HG02610 (cell line): ENCODE data around the gene USP47.
A peak's percentile ranks its signal among the peaks of the same experiment; 100 is the strongest.

Experiments used
- ATAC-seq: cut with Tn5 transposase; IDR thresholded peaks from one replicate; pipeline ENCODE4 v1.9.1; 2021; ENCODE audit warnings: mild to moderate bottlenecking, moderate library complexity; ENCODE audit not compliant: unreplicated experiment

USP47 gene

DNA sequence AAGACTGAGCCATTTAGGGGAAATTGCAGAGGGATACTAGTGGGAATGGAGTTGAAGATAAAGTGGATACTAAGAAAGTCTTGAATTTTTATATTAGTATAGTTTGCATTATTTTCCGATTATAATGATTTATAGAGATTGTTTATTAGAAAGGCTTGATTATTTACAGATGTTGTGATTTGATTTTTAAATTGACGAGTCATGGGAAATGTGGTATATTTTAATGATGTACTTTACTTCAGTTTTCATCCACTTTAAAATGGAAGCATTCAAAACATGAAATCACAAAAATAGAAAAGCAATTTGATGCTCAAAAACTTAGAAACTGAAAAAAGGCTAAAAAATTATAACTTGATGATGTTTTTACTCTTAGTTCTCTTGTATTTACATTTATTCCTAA, 21.2 kb downstream of the USP47 start:
- no peak for ATAC-seq

- ATAC-seq: no peak
These were observed 22.6 kb downstream of the USP47 start for GRCh38 chr11:11864332-11864731.

GRCh38 chr11:11864803-11865202, 23.0 kb downstream of the USP47 start:
- ATAC-seq: no peak

- ATAC-seq: no peak
These were observed 23.7 kb downstream of the USP47 start for GRCh38 chr11:11865449-11865848.

DNA sequence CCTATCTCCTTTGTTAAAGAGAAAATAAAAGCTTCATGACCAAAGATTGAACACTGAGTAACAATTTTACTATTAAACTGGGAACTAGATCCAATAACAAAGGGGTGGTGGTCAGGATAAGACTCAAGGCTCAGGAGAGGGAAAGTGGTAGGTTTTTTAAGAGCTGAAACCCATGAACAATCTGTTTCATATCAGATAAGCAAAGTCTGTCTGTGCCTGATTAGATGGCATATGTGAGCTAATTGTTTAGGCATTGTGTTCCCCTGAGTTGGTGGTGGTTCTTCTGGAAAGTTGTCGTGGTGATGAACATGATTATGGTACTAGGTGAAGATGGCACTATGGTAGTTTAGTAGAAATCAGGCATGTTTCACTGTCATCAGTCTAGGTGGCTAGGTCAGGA, 24.4 kb downstream of the USP47 start:
- no peak for ATAC-seq

DNA sequence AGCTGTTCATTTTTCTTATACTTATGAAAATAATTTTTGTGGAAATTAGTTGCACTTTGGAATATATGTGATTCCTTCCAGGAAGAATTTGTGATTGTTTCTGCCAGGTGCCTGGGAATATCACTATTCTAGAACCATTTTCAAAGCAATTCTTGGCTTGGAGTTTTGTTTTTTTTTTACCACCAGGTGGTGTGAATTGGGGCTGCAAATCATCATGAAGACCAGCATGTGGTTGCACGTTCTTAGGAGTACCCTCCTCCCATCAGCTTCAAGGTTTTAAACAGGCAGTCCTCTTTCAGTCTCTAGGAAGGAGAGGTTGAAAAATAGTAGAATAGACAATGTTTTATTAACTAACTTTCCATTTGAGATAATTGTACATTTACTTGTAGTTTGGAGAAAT, 25.9 kb downstream of the USP47 start:
- no peak for ATAC-seq

- no peak for ATAC-seq
These were observed 30.2 kb downstream of the USP47 start for GRCh38 chr11:11871991-11872401.

GRCh38 chr11:11876458-11876857, 34.7 kb downstream of the USP47 start:
- ATAC-seq: no peak

DNA sequence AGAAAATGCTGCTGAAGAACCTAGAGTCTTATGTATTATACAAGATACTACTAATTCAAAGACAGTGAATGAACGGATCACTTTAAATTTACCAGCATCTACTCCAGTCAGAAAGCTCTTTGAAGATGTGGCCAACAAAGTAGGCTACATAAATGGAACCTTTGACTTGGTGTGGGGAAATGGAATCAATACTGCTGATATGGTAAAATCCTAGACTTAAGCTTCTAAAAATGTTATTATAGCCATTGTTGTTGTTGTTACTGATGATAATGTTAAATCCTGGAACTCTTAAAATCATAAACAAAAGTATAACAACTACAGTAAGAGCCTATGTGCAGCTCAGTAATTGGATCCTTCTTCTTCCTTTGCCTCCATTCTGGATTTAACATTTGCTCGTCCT, 38.4 kb downstream of the USP47 start:
- ATAC-seq: no peak

GRCh38 chr11:11882539-11882938, 40.8 kb downstream of the USP47 start:
- ATAC-seq: no peak

DNA sequence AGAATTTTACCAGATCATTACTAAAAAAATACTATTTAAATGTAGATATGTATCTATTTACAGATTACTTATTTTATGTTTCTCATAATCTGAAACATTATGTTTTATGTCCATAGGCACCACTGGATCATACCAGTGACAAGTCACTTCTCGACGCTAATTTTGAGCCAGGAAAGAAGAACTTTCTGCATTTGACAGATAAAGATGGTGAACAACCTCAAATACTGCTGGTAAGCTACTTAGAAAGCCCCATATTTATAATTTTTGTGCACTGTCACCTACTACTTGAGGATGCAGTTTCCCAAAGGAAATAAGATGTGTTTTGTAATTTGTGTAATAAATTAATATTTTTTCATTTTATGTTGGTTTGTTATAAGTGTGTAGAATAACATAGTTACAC, 42.6 kb downstream of the USP47 start:
- no peak for ATAC-seq

DNA sequence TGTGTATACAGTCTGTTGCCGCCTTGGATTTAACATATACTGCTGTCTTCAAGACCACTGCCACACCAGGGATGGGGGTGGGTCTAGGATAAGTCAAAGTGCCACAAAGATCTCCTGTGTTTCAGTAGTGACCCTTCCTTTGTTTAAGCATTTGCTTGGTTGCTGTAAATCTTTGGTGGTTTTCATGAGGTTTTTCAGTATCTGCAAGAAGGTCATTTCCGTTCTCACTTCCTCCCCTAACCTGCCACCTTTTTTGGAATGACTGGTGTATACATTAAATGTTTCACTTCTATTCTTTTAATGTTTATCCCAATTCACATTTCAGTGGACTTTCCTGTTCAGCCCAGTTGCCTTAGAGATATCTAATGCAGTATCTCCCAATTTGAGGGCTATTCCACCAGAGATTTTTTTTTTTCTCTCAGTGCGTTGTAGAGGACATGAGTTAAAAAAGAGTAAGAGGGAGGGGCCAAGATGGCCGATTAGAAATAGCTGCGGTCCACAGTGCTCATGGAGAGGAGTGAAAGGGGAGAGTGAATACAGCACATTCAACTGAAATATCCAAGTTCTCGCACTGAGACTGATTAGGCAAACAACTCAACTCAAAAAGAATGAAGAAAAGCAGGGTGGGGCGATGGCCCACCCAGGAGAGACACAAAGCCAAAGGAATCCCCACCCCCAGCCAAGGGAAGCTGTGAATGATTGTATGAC, 43.2 kb downstream of the USP47 start:
- ATAC-seq: peak; percentile 68

DNA sequence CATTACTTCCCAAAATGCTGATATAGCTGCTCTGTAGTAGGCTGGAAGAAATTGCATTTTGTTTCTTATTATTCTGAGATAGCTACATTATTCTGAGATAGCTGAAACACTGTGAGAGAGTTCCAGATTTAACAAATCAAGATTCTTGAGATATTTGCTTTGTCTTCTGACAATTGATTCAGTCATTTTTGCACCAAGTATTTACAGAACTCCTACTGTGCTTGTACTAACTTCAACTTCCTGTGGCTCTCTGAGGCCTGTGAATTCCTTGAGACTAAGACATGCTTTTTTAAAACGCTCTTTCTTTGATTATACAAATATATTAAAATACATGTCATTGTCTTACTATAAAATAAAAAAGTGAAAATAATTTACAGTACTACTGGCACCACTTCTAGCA, 52.7 kb downstream of the USP47 start:
- ATAC-seq: no peak

GRCh38 chr11:11895672-11896071, 53.9 kb downstream of the USP47 start:
- ATAC-seq: no peak

GRCh38 chr11:11898648-11899047, 56.9 kb downstream of the USP47 start:
- ATAC-seq: no peak

GRCh38 chr11:11899401-11899800, 57.6 kb downstream of the USP47 start:
- ATAC-seq: no peak

GRCh38 chr11:11901929-11902328, 60.2 kb downstream of the USP47 start:
- ATAC-seq: no peak

DNA sequence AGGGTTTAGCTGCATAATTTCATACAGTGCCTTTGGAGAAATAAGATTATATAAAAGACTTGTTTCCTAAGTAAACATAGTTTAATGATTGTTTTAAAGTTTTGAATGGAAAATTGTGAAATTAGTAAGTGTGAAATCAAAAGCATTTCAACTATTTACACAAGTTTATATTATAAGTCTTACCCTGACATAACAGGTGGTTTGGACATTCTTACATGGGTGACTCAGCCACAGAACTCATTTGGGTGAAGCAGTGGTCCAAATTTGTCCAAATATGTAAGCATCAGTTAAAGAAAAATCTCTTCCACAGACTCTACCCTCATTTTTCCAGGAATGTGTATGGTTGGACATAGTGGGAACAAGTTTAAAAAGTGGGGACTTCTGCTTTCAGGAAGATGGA, 68.0 kb downstream of the USP47 start:
- ATAC-seq: no peak

DNA sequence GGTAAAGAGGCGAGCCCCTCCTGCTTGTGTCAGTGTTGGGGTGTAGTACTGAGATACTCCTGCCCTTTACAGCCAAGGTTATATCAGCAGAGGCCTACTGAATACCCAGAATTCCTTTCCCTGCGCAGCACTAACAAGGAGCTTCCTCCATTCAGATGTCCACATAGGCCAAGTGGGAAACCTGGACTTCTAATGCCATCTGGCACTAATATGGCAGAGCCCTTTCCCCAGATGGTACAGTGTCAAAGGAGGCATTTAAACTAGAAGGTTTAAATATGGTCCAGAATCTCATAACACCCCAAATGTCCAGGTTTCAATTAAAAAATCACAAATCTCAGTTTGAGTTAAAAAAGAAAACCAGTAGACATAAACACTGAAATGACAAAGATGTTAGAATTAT, 68.8 kb downstream of the USP47 start:
- ATAC-seq: no peak

DNA sequence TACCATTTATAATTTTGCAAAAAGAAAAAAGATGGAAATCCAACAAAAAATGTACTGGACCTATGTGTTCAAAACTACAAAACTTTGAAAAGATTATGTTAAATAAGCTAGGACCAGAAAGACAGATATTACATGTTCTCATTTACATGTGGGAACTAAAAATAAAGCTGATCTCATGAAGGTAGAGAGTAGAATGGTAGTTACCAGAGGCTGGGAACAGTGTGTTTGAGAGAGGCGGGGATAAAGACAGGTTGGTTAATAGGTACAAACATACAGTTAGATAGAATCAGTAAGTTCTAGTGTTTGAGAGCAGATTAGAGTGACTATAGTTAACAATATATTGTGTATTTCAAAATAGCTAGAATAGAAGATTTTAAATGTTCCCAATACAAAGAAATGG, 71.6 kb downstream of the USP47 start:
- ATAC-seq: no peak

DNA sequence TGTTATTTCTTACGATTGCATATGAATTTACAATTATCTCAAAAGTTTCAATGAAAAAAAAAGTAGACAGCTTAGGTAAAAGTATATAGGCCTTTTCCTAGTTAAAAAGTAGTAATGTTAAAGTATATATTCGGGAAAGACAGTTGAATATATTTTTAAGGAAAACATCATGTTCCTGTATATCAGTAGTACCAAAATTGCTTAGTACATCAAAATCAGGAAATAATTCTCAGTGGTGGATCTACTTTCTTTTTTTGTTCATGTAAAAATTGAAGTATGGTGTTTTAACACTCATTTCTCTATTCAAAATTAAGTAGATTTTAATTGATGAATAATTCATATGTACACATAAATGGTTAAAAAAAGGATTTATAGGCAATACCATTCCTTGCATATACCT, 73.9 kb downstream of the USP47 start:
- no peak for ATAC-seq

- no peak for ATAC-seq
These were observed 75.2 kb downstream of the USP47 start for GRCh38 chr11:11916981-11917399.

DNA sequence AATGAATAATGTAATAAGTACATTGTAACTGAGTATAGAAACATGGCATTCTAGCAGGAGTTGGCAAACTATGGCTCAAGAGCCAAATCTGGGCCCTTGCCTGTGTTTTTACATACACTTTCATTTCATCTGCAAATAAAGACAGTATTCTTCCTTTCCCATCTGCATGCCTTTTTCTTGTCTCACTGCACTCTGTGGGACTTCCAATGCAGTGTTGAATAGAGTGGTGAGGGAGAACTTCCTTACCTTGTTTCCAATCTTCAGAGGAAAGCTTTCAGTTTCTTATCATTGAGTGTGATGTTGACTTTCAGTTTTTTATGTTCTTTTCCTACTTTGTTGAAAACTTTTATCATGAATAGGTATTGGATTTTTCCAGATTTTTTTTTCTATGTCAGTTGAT, 82.1 kb downstream of the USP47 start:
- ATAC-seq: no peak
